Right atrium auricular region (tissue), 2 donors: ENCODE results near the gene SFR1. TPM values are rescaled to one million over a fixed set of nuclear protein-coding genes. Genes with fewer than 3 reads are reported as not detected.
"Not testable (repeated sequence)": the region's sequence is repeated elsewhere in the genome, so short reads cannot be mapped to it uniquely, and the experiment has no call there.

Experiments used
- DNase-seq: peaks from one replicate; pipeline ENCODE4 v3.0.0-alpha.2; 2019; ENCODE audit warnings: low spot score
- H3K27ac ChIP-seq, 2 donors: fragments of 200-600 bp; sonication (generic); 1 replicate in 1 of 2; 2 replicates in 1 of 2; pipeline ENCODE4 v1.5.1; 2016 to 2019
- H3K27me3 ChIP-seq, 2 donors: fragments of 200-600 bp; sonication (generic); one replicate each; pipeline versions ENCODE4 v1.5.1 to v1.6.0; 2017 to 2019
- H3K36me3 ChIP-seq: fragments of 200-600 bp; sonication (generic); one replicate; pipeline ENCODE4 v1.5.1; 2016
- H3K4me1 ChIP-seq, 2 donors: fragments of 200-600 bp; sonication (generic); one replicate each; pipeline versions ENCODE4 v1.5.1 to v1.6.0; 2017 to 2019
- H3K4me3 ChIP-seq, 2 donors: fragments of 200-600 bp; sonication (generic); 1 replicate in 1 of 2; 2 replicates in 1 of 2; pipeline ENCODE4 v1.5.1; 2017 to 2019; ENCODE audit warnings: mild to moderate bottlenecking in 1 of 2, moderate library complexity in 1 of 2
- H3K9me3 ChIP-seq, 2 donors: fragments of 200-600 bp; sonication (generic); one replicate each; pipeline ENCODE4 v1.5.1; 2019
- CTCF ChIP-seq, 2 donors: fragments of 200-600 bp; sonication (generic); IDR thresholded peaks; one replicate each; pipeline ENCODE4 v1.5.1; 2019; ENCODE audit warnings: antibody characterized with exemption in 2 of 2
- total RNA-seq, 2 donors: library from RNA; depleted of rRNA; stranded (reverse); fragments of >200 nt; gene quantifications; one replicate each; pipeline ENCODE4 v1.1.0, GENCODE V29; 2016

The SFR1 gene
- total RNA-seq, 2 donors from 2014 or later: 5.3 to 6.0 TPM

DNA sequence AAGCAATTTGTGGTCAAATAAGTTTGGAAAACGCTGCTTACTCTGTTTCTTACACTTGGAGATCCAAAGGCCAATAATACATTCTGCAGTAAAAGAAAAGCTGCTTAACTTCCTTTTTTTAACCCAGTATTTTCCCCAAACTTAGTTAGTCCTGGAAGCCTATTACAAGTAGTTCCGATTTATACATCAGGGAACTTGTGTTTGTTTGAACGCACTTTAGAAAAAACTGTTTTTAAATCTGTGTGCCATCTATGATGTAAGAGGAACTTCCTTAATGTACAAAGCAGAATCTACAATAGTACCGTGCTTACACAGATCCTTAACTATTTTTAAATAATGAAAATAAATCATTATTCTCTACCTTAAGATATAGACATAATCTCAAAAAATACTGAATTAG, 23.0 kb downstream of the SFR1 start:
- Histone ChIP-seq H3K27me3 (no peaks in the 10 kb centered on the region), H3K27ac (no peak overlapping the region), H3K36me3 (no peaks in the 10 kb centered on the region), H3K4me1 (no peaks in the 10 kb centered on the region), H3K9me3 (no peaks in the 10 kb centered on the region), H3K4me3 (no peak overlapping the region)
- no peak for DNase-seq
- no peak for TF ChIP-seq CTCF (IDR thresholded peaks at IDR 0.05)

GRCh38 chr10:104146882-104147281, 24.9 kb downstream of the SFR1 start:
- TF ChIP-seq CTCF (IDR thresholded peaks at IDR 0.05): no peak
- H3K9me3 ChIP-seq: peaks cover 0 to 12% of the 10 kb centered on the region in 2 donors
- no peak overlapping the region for H3K4me3 ChIP-seq
- H3K36me3 ChIP-seq: no peaks in the 10 kb centered on the region
- H3K27ac ChIP-seq: no peak overlapping the region
- H3K4me1 ChIP-seq: no peaks in the 10 kb centered on the region
- no peak for DNase-seq
- no peaks in the 10 kb centered on the region for H3K27me3 ChIP-seq

- no peaks in the 10 kb centered on the region for H3K27me3 ChIP-seq
- no peak for DNase-seq
- no peak overlapping the region for H3K27ac ChIP-seq
- H3K4me1 ChIP-seq: no peaks in the 10 kb centered on the region
- no peaks in the 10 kb centered on the region for H3K36me3 ChIP-seq
- peaks cover 0 to 16% of the 10 kb centered on the region in 2 donors for H3K9me3 ChIP-seq
- TF ChIP-seq CTCF (IDR thresholded peaks at IDR 0.05): no peak
- H3K4me3 ChIP-seq: no peak overlapping the region
Observed at GRCh38 chr10:104150139-104150538, 28.2 kb downstream of the SFR1 start.

DNA sequence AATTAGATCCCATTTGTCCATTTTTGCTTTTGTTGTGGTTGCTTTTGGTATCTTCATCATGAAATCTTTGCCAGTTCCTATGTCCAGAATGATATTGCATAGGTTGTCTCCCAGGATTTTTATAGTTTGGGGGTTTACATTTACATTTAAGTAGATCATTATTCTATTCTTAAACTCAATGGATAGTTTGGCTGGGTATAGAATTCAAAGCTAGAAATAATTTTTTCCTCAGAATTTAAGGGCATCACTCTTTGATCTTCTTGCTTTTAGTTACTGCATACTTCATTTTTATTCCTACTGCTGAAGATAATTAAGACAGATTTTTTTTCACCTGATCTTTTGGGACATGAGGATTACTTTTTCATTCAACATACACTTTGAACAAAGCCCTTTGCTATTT, 29.8 kb downstream of the SFR1 start:
- no peak for DNase-seq
- TF ChIP-seq CTCF (IDR thresholded peaks at IDR 0.05): no peak

DNA sequence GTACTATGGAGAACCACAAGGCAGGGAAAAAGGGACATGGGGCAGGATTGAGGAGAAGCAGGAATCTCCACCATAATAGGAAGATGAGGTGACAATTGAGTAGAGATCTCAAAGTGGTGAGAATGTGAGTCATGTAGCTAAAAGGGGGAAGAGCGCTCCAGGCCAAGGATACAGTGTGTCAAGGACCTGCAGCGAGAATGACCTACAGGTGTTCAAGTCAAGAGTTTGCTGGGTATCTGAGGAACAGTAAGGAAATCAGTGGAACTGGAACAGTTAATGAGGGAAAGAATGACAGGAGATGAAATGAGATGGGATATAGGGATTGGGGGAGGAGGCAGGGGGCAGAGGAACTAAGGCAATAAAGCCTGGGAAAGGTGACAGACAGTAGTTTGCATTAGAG, 33.6 kb downstream of the SFR1 start:
- H3K9me3 ChIP-seq: peaks cover 0 to 16% of the 10 kb centered on the region in 2 donors
- no peaks in the 10 kb centered on the region for H3K36me3 ChIP-seq
- H3K4me3 ChIP-seq: no peak overlapping the region
- TF ChIP-seq CTCF (IDR thresholded peaks at IDR 0.05): no peak
- no peak overlapping the region for H3K27ac ChIP-seq
- H3K27me3 ChIP-seq: no peaks in the 10 kb centered on the region
- no peaks in the 10 kb centered on the region for H3K4me1 ChIP-seq
- no peak for DNase-seq

More for the DNA sequence above, 29.8 kb downstream of the SFR1 start:
- H3K9me3 ChIP-seq: peaks cover 0 to 16% of the 10 kb centered on the region in 2 donors
- no peak overlapping the region for H3K27ac ChIP-seq
- H3K27me3 ChIP-seq: no peaks in the 10 kb centered on the region
- H3K36me3 ChIP-seq: no peaks in the 10 kb centered on the region
- no peaks in the 10 kb centered on the region for H3K4me1 ChIP-seq
- no peak overlapping the region for H3K4me3 ChIP-seq

DNA sequence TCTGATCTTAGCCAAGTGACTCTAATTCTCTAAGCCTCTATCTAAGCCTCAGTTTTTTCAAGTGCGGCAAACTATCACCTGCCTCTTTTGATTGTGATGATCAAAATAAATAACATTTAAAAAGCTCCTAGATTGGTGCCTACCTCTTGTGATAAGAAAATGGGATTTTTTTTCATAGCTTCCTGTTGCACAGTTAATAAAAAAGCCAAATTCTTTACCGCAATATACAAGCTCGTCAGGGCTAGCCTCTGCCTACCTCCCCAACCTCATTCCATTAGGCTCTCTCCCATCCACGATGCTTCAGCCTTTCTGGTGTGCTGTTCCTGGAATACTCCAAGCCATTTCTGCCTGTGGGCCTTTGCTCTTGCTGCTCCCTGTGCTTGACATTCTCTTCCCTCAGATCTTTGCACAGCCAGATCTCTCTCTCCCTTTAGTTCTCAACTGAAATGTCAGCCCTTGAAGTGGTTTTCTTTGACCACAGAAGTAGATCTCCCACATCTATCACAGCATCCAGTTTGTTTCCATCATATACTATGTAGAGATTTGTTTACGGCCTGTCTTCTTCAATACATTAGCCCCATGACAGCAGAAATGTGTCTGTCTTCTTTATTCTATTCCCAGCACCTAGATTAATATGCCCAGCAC, 48.8 kb downstream of the SFR1 start:
- no peak overlapping the region for H3K4me3 ChIP-seq
- TF ChIP-seq CTCF (IDR thresholded peaks at IDR 0.05): no peak
- no peak for DNase-seq

DNA sequence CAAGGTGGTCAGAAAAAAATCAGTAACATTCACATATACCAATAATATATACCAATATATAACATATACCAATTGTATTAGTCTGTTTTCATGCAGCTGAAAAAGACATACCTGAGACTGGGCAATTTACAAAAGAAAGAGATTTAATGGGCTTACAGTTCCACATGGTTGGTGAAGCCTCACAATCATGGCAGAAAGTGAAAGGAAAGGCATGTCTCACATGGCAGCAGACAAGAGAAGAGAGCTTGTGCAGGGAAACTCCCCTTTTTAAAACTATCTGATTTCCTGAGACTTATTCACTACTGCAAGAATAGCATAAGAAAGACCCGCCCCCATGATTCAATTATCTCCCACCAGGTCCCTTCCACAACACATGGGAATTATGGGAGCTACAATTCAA, 52.2 kb downstream of the SFR1 start:
- H3K27ac ChIP-seq, H3K4me3 ChIP-seq, H3K9me3 ChIP-seq, H3K4me1 ChIP-seq, DNase-seq, H3K36me3 ChIP-seq, H3K27me3 ChIP-seq: not testable (repeated sequence)

More for the DNA sequence above, 48.8 kb downstream of the SFR1 start:
- no peak overlapping the region for H3K27ac ChIP-seq
- no peaks in the 10 kb centered on the region for H3K9me3 ChIP-seq
- H3K27me3 ChIP-seq: no peaks in the 10 kb centered on the region
- no peaks in the 10 kb centered on the region for H3K36me3 ChIP-seq
- no peaks in the 10 kb centered on the region for H3K4me1 ChIP-seq
